Measurements from ENCODE around the gene ZNF248.

- no peak for TF ChIP-seq CTCF (IDR thresholded peaks at IDR 0.05)
- TF ChIP-seq EZH2 (IDR thresholded peaks at IDR 0.05; ENCODE audit: borderline replicate concordance, insufficient read depth, low read depth, low read length, poor library complexity, severe bottlenecking), result no peak
Measured at GRCh38 chr10:37871568-37872251, 14.3 kb upstream of the ZNF248 start.

Measured in B cell (primary cell).